PC-3 (cell line): ENCODE data around the gene LAMA3.

Experiments used
- CTCF ChIP-seq: fragments of 300-600 bp; sonication (generic); conservative IDR thresholded peaks from 2 replicates; pipeline ENCODE4 v1.5.1; 2017; ENCODE audit warnings: antibody characterized with exemption, low read depth, mild to moderate bottlenecking, low read length
- EZH2phosphoT487 ChIP-seq: fragments of 300-600 bp; sonication (generic); IDR thresholded peaks from 2 replicates; pipeline ENCODE4 v1.6.1; 2018; ENCODE audit warnings: mild to moderate bottlenecking, antibody characterized with exemption, low read length, borderline replicate concordance

- TF ChIP-seq CTCF = no peak
- TF ChIP-seq EZH2phosphoT487 = no peak
Measured at GRCh38 chr18:23721696-23722480, 32.6 kb downstream of the LAMA3 start.
